GM18505 (cell line): ENCODE results near the gene SDHC.
A peak's percentile ranks its signal among the peaks of the same experiment; 100 is the strongest.

ENCODE experiments used
- ATAC-seq: cut with Tn5 transposase; IDR thresholded peaks from one replicate; pipeline ENCODE4 v1.9.1; 2021; ENCODE audit not compliant: unreplicated experiment
- POLR2A ChIP-seq: IDR thresholded peaks from 4 replicates; pipeline ENCODE4 v1.6.1; 2011; ENCODE audit warnings: borderline replicate concordance; ENCODE audit not compliant: insufficient read depth, insufficient read length; ENCODE audit errors: extremely low read depth

The SDHC gene, protein sequence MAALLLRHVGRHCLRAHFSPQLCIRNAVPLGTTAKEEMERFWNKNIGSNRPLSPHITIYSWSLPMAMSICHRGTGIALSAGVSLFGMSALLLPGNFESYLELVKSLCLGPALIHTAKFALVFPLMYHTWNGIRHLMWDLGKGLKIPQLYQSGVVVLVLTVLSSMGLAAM

DNA sequence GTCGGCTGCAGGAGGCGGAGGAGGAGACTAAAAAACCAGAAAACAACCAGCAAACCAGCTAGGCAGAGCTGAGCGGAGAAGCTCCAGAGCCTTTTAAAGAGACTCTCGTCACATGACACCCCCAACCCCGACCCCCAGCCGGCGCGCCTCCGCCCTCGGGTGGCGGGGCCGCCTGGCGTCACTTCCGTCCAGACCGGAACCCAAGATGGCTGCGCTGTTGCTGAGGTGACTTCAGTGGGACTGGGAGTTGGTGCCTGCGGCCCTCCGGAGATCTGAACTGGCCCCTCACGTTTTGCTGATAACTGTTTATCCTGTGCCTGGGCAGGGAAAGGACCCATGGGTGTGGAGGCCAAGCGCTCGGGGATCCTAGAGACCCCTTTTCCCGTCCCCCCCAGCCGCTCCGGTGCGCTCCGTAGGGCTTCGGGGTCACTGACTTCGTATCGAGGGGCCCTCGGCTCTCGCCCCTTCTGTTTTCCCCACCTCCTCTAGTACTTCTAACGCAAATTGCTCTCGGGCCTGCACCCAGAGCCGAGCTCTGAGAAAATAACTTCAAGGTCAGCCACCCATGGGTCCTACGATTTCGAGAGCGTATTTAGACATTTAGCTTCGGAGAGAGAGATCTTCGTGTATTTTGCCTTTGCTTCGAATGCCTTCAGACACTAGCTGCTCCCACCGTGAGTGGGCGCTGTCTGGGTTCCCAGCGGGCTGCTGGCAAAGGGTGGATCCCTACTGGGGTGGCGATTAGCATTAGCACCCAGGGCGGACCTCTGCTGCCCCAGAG is at the start of gene SDHC:
SDHC (plus strand) TSS at position 181 of the 781 bp plus-strand sequence; CDS start at position 206, 25 bp downstream.
- peak; percentile 98 for TF ChIP-seq POLR2A

DNA sequence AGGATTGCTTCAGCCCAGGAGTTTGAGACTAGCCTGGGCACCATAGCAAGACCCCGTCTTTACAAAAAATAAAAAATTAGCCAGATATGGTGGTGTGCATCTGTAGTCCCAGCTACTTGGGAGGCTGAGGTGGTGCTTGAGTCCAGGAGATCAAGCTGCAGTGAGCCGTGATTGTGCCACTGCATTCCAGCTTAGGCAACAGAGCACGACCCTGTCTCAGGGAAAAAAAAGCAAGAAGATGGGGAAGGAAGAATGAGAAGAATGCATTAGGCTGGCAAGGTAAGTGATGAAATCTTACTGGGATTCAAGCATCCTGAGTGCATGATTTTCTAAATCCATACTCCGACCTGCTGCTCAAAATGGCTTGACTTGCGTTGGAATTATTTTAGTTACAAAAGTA is 48.9 kb upstream of the SDHC start:
- no peak for TF ChIP-seq POLR2A

More for the DNA sequence above, at the start of gene SDHC:
- ATAC-seq, result peak; percentile 93

DNA sequence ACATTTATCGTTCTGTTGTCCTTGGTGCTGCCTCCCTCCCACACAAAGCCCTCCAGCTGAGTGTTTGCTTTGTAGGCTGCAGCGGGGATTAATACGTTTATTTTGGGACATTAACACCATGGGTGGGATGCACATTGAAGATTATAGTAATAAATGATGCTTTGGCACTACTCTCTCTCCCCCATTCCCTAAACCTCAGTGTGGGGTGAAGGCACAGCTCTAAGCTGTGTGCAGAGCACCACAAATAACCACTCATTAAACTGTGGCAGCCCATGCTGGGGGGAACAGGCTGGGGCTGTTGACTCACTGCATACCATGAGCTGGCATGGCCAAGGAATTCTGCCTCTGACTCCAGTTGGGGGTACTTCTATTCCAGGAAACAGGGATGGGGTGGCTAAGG is 48.0 kb upstream of the SDHC start:
- no peak for TF ChIP-seq POLR2A
- no peak for ATAC-seq

More for the DNA sequence above, 48.9 kb upstream of the SDHC start:
- no peak for ATAC-seq

DNA sequence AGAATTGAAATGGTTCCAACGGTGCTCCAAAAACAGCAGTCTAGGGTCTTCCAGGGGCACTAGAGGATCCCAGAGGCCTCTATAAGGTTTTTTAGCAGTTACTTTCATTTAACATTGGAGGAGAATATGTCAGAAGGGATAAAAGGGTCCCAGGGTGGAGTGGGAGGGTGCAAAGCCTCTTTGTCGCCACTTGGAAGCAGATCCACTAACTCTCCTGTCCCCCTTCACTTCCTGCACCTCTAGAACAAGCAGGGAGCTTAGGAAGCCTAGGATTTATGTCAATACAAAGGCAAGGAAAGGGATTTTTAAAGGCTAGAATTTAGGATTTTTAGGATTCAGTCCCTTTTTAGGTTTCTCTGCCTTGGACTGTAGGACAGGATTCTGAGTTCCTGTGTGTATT is 47.3 kb upstream of the SDHC start:
- no peak for ATAC-seq
- TF ChIP-seq POLR2A, result no peak

DNA sequence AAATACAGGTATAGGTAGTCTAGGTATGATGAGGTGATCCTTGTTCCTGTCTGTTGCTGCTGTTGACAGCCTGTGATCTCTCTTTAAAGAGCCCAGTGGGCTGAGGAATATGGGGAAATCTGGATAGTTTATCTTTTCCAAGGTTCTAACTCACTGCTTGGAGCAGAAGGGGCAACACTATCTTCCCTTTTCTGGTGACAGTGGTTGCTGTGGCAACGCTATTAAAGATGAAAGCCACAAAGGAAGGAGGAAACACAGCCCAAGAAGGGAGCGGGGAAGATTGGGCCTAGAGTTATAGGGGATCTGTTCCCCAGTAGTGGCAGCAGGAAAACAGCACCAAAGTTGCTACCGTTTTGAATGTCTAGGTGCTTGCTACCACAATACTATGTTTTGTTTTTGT is 46.9 kb upstream of the SDHC start:
- ATAC-seq, result no peak
- no peak for TF ChIP-seq POLR2A

DNA sequence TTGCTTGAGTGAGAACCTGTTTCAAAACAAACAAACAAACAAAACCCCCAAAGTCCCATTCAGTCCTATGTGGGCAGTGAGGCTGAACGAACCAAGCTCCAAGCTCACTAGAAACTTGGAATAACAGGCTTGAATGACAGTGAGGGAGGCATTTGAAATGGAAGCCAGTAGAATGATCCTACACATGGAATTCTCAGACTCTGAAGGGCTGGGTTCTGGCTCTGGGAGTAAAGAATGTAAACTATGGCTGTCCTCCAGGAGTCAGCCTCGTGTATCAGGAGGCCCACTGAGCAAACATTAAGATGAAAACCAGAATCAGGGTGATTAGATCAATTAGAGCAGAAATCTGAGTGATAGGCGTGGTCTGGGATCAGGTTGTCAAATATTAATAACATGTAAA is 40.8 kb upstream of the SDHC start:
- TF ChIP-seq POLR2A, result no peak

DNA sequence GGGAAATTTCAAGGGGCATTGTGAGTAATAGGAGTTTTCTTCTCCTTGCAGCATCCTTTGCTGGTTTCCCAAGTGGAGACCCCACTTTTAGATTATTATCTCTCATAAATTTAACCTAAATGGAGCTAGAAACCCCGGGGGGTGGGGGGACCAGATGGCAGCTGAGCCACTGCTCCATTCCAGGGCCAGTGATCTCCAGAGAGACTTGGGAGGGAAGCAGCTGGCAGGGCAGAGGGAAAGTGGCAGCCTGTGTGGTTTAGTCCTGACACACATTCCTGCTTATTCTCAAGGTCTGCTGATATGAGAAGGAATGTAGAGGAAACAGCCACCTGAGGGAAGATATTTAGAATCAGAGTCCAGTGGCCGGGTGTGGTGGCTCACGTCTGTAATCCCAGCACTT is 39.3 kb upstream of the SDHC start:
- ATAC-seq, result no peak
- TF ChIP-seq POLR2A, result no peak

More for the DNA sequence above, 40.8 kb upstream of the SDHC start:
- no peak for ATAC-seq

DNA sequence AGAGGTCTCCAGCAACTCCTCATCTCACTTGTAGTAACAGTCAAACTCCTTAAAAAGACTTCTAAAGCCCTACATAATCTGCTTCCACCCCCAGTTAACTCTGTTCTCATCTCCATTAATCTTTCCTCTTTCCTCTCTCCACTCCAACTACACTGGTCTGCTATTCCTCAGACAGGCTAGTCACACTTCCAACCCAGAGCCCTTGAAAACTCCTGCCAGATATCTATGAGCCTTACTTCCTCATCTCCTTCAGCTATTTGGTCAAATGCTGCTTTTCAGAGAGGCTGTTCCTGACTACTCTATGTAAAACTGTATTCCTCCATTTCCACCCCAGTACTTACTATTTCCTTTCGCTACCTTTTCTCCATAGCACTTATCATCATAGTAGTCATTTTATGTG is 31.2 kb upstream of the SDHC start:
- no peak for ATAC-seq
- no peak for TF ChIP-seq POLR2A

DNA sequence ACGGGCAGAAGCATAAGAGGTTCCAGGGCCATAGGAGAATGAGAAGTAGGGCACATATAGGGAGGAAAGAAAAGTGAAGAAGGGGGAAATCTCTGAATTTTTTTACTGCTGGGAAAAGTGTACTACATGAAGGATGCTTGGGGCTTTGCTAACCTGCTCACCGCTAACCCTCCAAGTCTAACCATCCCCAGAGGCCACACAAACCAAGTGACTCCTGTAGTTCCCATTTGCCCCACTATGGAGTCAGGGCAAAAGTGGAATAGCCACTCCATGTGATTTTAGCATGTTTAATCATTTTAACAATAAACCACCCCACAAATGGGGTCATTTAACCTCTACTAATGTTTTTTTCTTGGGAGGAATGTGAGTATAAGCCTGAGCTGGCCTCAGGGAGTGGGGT is 29.1 kb upstream of the SDHC start:
- no peak for ATAC-seq
- TF ChIP-seq POLR2A, result no peak

DNA sequence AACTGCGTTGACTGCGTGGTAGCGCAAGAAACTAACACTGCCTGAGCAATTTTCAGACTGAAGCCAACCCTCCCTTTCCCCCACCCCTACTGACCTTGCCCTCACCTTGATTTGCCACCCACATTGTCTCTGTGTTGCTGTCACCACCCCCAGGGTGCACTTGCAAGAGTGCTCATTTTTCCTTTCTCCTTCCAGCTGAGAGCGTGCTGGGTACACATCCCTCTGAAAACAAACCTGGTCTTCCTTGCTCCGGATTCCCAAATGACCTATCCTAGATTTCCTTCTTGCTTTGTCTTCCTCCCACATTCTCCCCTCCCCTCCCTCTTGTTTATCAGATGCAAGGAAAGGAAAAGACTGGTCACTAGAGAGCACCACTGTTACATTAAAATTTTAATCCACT is 28.7 kb upstream of the SDHC start:
- no peak for ATAC-seq
- TF ChIP-seq POLR2A, result no peak

DNA sequence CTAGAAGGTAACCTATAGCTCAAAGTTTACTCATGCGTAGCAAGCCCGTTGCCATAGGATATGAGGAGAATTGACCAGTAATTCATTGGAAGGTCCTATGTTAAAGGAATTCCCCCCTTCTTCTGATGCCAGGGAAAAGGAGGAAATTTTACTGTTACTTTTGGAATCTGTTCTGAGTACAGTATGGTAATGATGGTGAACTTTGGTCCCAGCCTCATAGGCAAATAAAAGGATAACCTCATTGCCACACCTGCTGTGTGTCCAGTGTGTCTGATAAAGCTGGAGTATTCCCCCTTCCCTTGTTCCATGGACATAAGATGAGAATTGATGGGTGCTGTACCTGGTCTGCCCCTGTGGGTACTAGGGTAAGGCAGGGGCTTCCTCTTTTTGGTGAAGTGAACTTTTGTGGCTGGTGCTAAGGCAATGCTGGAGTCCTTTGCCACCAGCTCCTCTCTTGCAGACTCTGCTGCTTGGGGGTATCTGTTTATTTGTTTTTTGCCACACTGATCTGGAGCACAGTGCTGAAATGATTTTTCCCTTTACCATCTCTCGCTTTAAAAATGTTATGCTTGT is 26.6 kb upstream of the SDHC start:
- TF ChIP-seq POLR2A, result no peak
- ATAC-seq, result no peak

DNA sequence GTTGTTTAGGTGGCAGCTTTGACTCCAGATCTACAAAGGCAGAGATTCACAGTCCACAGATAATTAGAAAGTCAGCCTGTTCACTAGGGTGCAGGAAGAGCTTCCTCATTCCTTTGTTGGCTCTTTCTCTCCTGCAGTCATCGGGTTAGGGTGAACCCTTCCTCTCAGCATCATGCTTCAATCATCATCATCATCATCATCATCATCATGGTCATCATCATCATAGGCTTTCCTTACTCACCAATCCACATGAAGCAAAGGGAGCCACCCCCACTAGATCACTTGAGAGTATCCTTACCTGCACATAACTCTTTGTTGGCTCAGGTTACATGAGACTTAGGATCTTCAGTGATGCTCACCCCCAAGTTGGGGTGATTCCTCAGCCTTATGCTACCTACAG is 23.4 kb upstream of the SDHC start:
- no peak for TF ChIP-seq POLR2A
- no peak for ATAC-seq

DNA sequence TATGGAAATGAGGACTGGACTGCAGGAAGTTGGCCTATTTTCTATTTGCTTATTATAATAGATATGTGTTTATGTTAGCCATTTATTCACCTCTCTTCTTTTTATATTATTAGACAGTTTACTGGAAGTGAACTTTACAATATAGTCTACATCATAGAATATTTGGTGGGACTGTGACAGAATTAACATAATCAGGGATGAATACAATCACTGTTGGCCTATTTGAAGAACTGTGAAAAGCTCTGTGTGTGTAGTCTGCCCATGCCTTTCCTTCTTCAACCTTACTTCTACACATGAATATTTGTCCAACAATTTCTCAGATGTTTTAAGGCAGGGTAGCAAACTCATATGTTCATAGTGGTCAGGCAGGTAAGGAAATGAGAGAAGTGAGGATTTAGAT is 16.8 kb upstream of the SDHC start:
- no peak for TF ChIP-seq POLR2A
- no peak for ATAC-seq

DNA sequence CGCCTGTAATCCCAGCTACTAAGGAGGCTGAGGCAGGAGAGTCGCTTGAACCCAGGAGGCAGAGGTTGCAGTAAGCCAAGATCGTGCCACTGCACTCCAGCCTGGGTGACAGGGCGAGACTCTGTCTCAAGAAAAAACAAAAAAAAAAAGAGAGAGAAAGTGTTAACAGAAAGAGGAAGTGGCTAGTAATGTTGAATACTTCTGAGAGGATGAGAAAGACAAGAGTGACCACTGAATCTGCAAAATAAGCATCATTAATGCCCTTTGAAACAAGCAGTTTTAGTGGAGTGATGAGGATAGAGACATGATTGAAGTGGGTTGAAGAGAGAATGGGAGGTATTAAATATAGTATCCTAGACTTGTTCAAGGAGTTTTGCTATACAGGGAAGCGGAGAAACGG is 16.1 kb upstream of the SDHC start:
- no peak for TF ChIP-seq POLR2A
- no peak for ATAC-seq
